K562 (cell line): ENCODE measurements around the gene SEC22A. TPM values are rescaled to one million over a fixed set of nuclear protein-coding genes. Genes with fewer than 3 reads are reported as not detected.
A peak's percentile ranks its signal among the peaks of the same experiment; 100 is the strongest.

ENCODE experiments used
- ATAC-seq: fragments of 200-7000 bp; cut with Tn5 transposase; 3 replicates; pipeline ENCODE4 v1.9.1; 2020; ENCODE audit warnings: moderate library complexity
- BruUV-seq: library from RNA; stranded (reverse); fragments of 400-500 nt; replicated peaks from 2 replicates; lab custom pipeline; 2021; lab: Mats Ljungman, UMichigan
- CTCF ChIA-PET: fragments of 300-600 bp; formaldehyde crosslinking; extraction: SDS; loops from one replicate; lab custom pipeline; 2021; ENCODE audit warnings: low intra/inter-chr PET ratio; lab: Yijun Ruan, JAX
- POLR2A ChIA-PET: fragments of 300-600, 350-650 bp; sonication (Branson Sonifier 250); formaldehyde crosslinking; extraction: SDS; loops from one replicate; lab custom pipeline; 2021; ENCODE audit warnings: antibody characterized with exemption, inconsistent platforms; lab: Yijun Ruan, JAX
- DNase-seq, 4 experiments: peaks; one replicate each; pipeline versions ENCODE4 v3.0.0 to v3.0.0-alpha.2; 2011 to 2018; ENCODE audit warnings: low spot score in 3 of 4, mixed read lengths in 3 of 4; ENCODE audit errors: extremely low read depth in 1 of 4
- FAIRE-seq: peaks from 2 replicates; lab custom pipeline; 2011; peaks lifted over from hg19 to GRCh38; lab: Jason Lieb, UNC
- H2AFZ ChIP-seq: 2 replicates; pipeline ENCODE4 v1.6.0; 2011; ENCODE audit warnings: low read depth, low read length, control low read depth, inconsistent platforms
- H3K27ac ChIP-seq: fragments of 200-600 bp; 3 replicates; pipeline ENCODE4 v1.8.0; 2011; ENCODE audit warnings: low read depth, mild to moderate bottlenecking, control low read depth, inconsistent platforms, low read length, moderate library complexity, mixed read lengths; ENCODE audit errors: extremely low read depth
- H3K27me3 ChIP-seq, 2 experiments: fragments of 300-600 bp in 1 of 2; 2 replicates in 1 of 2; 3 replicates in 1 of 2; pipeline versions ENCODE4 v1.6.0 to v1.8.0; 2011; ENCODE audit warnings: inconsistent platforms in 2 of 2, low read length in 2 of 2, mild to moderate bottlenecking in 1 of 2, mixed read lengths in 1 of 2, moderate library complexity in 1 of 2; ENCODE audit not compliant: control insufficient read depth in 2 of 2, insufficient read depth in 2 of 2
- H3K36me3 ChIP-seq: fragments of 300-600 bp; 3 replicates; pipeline ENCODE4 v1.8.0; 2011; ENCODE audit warnings: mild to moderate bottlenecking, low read length, inconsistent platforms; ENCODE audit not compliant: control insufficient read depth, insufficient read depth
- H3K4me1 ChIP-seq, 2 experiments: fragments of 200-600 bp in 1 of 2; replicated peaks in 1 of 2; 2 replicates in 1 of 2; 3 replicates in 1 of 2; pipeline versions ENCODE4 v1.5.1 to v1.8.0; 2011; ENCODE audit warnings: inconsistent platforms in 2 of 2, low read length in 2 of 2, mild to moderate bottlenecking in 1 of 2, mixed read lengths in 1 of 2, moderate library complexity in 1 of 2; ENCODE audit not compliant: control insufficient read depth in 2 of 2, insufficient read depth in 2 of 2
- H3K4me2 ChIP-seq: 2 replicates; pipeline ENCODE4 v1.6.1; 2011; ENCODE audit warnings: low read length, control low read depth, inconsistent platforms, mixed read lengths; ENCODE audit not compliant: insufficient read depth
- H3K4me3 ChIP-seq: fragments of 200-600 bp; sonication (generic), shearing (Covaris generic); 2 replicates; pipeline ENCODE4 v1.5.1; 2016; ENCODE audit warnings: control low read depth, inconsistent platforms
- H3K79me2 ChIP-seq: fragments of 200-600 bp; 3 replicates; pipeline ENCODE4 v1.8.0; 2011; ENCODE audit warnings: low read length, inconsistent platforms; ENCODE audit not compliant: control insufficient read depth, insufficient read depth
- H3K9ac ChIP-seq, 2 experiments: 2 replicates each; pipeline versions ENCODE4 v1.6.0 to v1.6.1; 2011; ENCODE audit warnings: low read depth in 2 of 2, low read length in 2 of 2, control low read depth in 1 of 2, inconsistent platforms in 1 of 2, mild to moderate bottlenecking in 1 of 2, mixed read lengths in 1 of 2; ENCODE audit not compliant: insufficient read depth in 1 of 2
- H3K9me1 ChIP-seq: one replicate; pipeline ENCODE4 v1.6.0; 2011; ENCODE audit warnings: inconsistent platforms, mild to moderate bottlenecking, low read length, moderate library complexity; ENCODE audit not compliant: control insufficient read depth, insufficient read depth
- H3K9me3 ChIP-seq: replicated peaks from 2 replicates; pipeline ENCODE4 v1.5.1; 2011; ENCODE audit warnings: low read depth, low read length, inconsistent platforms; ENCODE audit not compliant: control insufficient read depth, insufficient read depth
- H4K20me1 ChIP-seq: replicated peaks from 2 replicates; pipeline ENCODE4 v1.6.1; 2011; ENCODE audit warnings: low read length, inconsistent platforms, mixed read lengths; ENCODE audit not compliant: control insufficient read depth, insufficient read depth
- BHLHE40 ChIP-seq: IDR thresholded peaks from 2 replicates; pipeline ENCODE4 v1.6.1; 2011; ENCODE audit warnings: low read length, improper control_type of control experiment
- CBX2 ChIP-seq: fragments of 200-600 bp; sonication (generic); IDR thresholded peaks from one replicate; pipeline ENCODE4 v1.6.1; 2012; ENCODE audit warnings: mild to moderate bottlenecking, low read length, inconsistent platforms; ENCODE audit not compliant: insufficient read depth, poor library complexity, severe bottlenecking
- CTCF ChIP-seq, 3 experiments: IDR thresholded peaks in 2 of 3; conservative IDR thresholded peaks in 1 of 3; 2 replicates each; pipeline ENCODE4 v1.5.1; 2011 to 2012; ENCODE audit warnings: low read length in 3 of 3, mild to moderate bottlenecking in 3 of 3, control low read depth in 2 of 3, improper control_type of control experiment in 1 of 3, inconsistent platforms in 1 of 3, low read depth in 1 of 3, mixed read lengths in 1 of 3, moderate library complexity in 1 of 3; ENCODE audit not compliant: insufficient read depth in 2 of 3
- EZH2 ChIP-seq: IDR thresholded peaks from 2 replicates; pipeline ENCODE4 v1.6.1; 2012; ENCODE audit warnings: low read depth, mild to moderate bottlenecking, inconsistent platforms, low read length, borderline replicate concordance
- FOS ChIP-seq: IDR thresholded peaks from 3 replicates; pipeline ENCODE4 v1.6.1; 2011; ENCODE audit not compliant: insufficient read length; ENCODE audit errors: extremely low read depth
- MTA2 ChIP-seq: fragments of 450-650 bp; IDR thresholded peaks from 2 replicates; pipeline ENCODE4 v1.6.1; 2016; ENCODE audit warnings: low read depth
- NR2C1 ChIP-seq, 2 experiments: fragments of 450-650 bp; IDR thresholded peaks; 2 replicates each; pipeline ENCODE4 v1.6.1; 2017; ENCODE audit warnings: mild to moderate bottlenecking in 2 of 2, antibody characterized with exemption in 1 of 2, inconsistent platforms in 1 of 2, missing compliant biosample characterization in 1 of 2, missing genetic modification characterization in 1 of 2
- PHTF2 ChIP-seq: fragments of 250-450 bp; sonication (Bioruptor Pico); IDR thresholded peaks from 2 replicates; pipeline ENCODE4 v1.5.0; 2021; ENCODE audit warnings: mild to moderate bottlenecking
- PTRF ChIP-seq: fragments of 450-650 bp; IDR thresholded peaks from 2 replicates; pipeline ENCODE4 v1.6.1; 2016; ENCODE audit warnings: mild to moderate bottlenecking, missing genetic modification characterization, missing compliant biosample characterization
- RAD21 ChIP-seq, 2 experiments: fragments of 250-450 bp in 1 of 2; fragments of 450-650 bp in 1 of 2; sonication (Bioruptor Pico) in 1 of 2; formaldehyde crosslinking in 1 of 2; IDR thresholded peaks in 1 of 2; conservative IDR thresholded peaks in 1 of 2; 2 replicates each; pipeline versions ENCODE4 v1.4.0 to v1.8.0; 2020 to 2022; ENCODE audit warnings: mild to moderate bottlenecking in 2 of 2, moderate library complexity in 1 of 2
- RBM25 ChIP-seq: fragments of 200-400 bp; formaldehyde crosslinking; IDR thresholded peaks from 2 replicates; pipeline ENCODE4 v1.6.1; 2018; ENCODE audit warnings: low read length, low read depth, moderate library complexity; ENCODE audit not compliant: severe bottlenecking
- USF2 ChIP-seq: sonication (generic); formaldehyde crosslinking; IDR thresholded peaks from 2 replicates; pipeline ENCODE4 v1.5.0; 2020; ENCODE audit warnings: missing genetic modification reagents
- WGBS: fragments of 100-300 bp; shearing (Covaris generic); methylation state at CpG from one replicate; pipeline ENCODE4 v1.1.6; 2016; ENCODE audit warnings: low coverage, mixed read lengths; ENCODE audit not compliant: insufficient coverage; ENCODE audit errors: missing lambda C conversion rate; 5-methylcytosine and 5-hydroxymethylcytosine counted together
- in situ Hi-C: fragments of 300-500 bp; cut with MboI; formaldehyde crosslinking; loops from 4 replicates; pipeline ENCODE4 v1.15.0; 2018; ENCODE audit warnings: inconsistent platforms, mixed read lengths
- intact Hi-C: fragments of 100-400 bp; cut with micrococcal nuclease; formaldehyde crosslinking; loops from 2 replicates; pipeline ENCODE4 v1.14.2; 2022
- polyA plus RNA-seq, 8 experiments: library from polyadenylated mRNA; depleted of rRNA in 4 of 8; stranded (reverse) in 5 of 8; unstranded in 3 of 8; fragments of >200 nt; fragmentation: Nextera tagmentation in 2 of 8; fragmentation: Illumina TruSeq in 1 of 8; extraction: Ambion mirVana in 2 of 8; extraction: Trizol in 1 of 8; gene quantifications; 2 replicates each; pipeline versions ENCODE4 v1.2.1 to v1.2.3, GENCODE V29; 2011 to 2014; ENCODE audit warnings: inconsistent platforms in 1 of 8, missing spikeins in 1 of 8
- total RNA-seq, 7 experiments: library from RNA; depleted of rRNA in 6 of 7; stranded (reverse); fragments of >200 nt in 6 of 7; fragmentation: Illumina TruSeq in 2 of 7; extraction: Trizol in 2 of 7; gene quantifications; 2 replicates each; pipeline versions ENCODE4 v1.2.1 to v1.2.3, GENCODE V29; 2011 to 2021; ENCODE audit warnings: low replicate concordance in 1 of 7

The SEC22A gene
- total and polyA plus RNA-seq, 9 of the 15 experiments (the other 6 are each of a cell fraction or from before 2014, with no cell fraction given), result 7.9 to 44.5 (median 20.5) TPM

- ATAC-seq (no peak), FAIRE-seq (no peak), DNase-seq (no peak)
- no peaks in the 10 kb centered on the region for H3K79me2 ChIP-seq
- no peaks in the 10 kb centered on the region for H3K36me3 ChIP-seq
- H3K27ac ChIP-seq, result no peak overlapping the region
- H4K20me1 ChIP-seq, result no peaks in the 10 kb centered on the region
- no peaks in the 10 kb centered on the region for H3K9me1 ChIP-seq
- BruUV-seq, result no TSS peak
- no peak overlapping the region for H2AFZ ChIP-seq
- H3K4me2 ChIP-seq, result no peak overlapping the region
- no peak overlapping the region for H3K9ac ChIP-seq
- in situ Hi-C loops (no loop called here), intact Hi-C loops (no loop called here)
- TF ChIP-seq PHTF2 (CRISPR knock-in tag) (no peak), RBM25 (no peak), PTRF (tag) (no peak)
- no peak overlapping the region for H3K4me3 ChIP-seq
- CTCF ChIA-PET, result no interaction called here
- 1% methylated on average over 10 of the region's 13 CpGs for WGBS
- POLR2A ChIA-PET, result interaction anchor here (0.6 kb wide), 1 partner anchor 148 kb away, joined by 5 read pairs; no protein-coding TSS in a partner anchor
- no peaks in the 10 kb centered on the region; a peak in 1 of 5 replicates for H3K4me1 ChIP-seq
- peaks cover 2 to 53% of the 10 kb centered on the region in 2 experiments; a peak in 2 of 5 replicates for H3K27me3 ChIP-seq
- H3K9me3 ChIP-seq, result no peaks in the 10 kb centered on the region
Measured at GRCh38 chr3:123296836-123297626, 95.3 kb downstream of the SEC22A start.

- CTCF ChIA-PET, result no interaction called here
- Histone ChIP-seq H3K4me3 (no peak overlapping the region), H3K36me3 (no peaks in the 10 kb centered on the region), H3K9me3 (no peaks in the 10 kb centered on the region), H3K79me2 (no peaks in the 10 kb centered on the region), H3K4me1 (no peaks in the 10 kb centered on the region; a peak in 1 of 5 replicates), H2AFZ (no peak overlapping the region), H3K4me2 (no peak overlapping the region), H3K9me1 (no peaks in the 10 kb centered on the region), H3K27ac (no peak overlapping the region), H3K27me3 (peaks cover 2 to 53% of the 10 kb centered on the region in 2 experiments; a peak in 2 of 5 replicates), H3K9ac (no peak overlapping the region), H4K20me1 (no peaks in the 10 kb centered on the region)
- no peak for FAIRE-seq
- intact Hi-C loops (no loop called here), in situ Hi-C loops (no loop called here)
- POLR2A ChIA-PET, result interaction anchor here (0.6 kb wide), 1 partner anchor 148 kb away, joined by 5 read pairs; no protein-coding TSS in a partner anchor
- no TSS peak for BruUV-seq
- DNase-seq, result peak in 2 of 4 experiments; percentile 14 to 21
- 0% methylated on average over 6 of the region's 6 CpGs for WGBS
- TF ChIP-seq CBX2, result no peak
- peak; percentile 18 to 39 (median 21); a peak in 3 of 6 replicates for TF ChIP-seq CTCF (IDR thresholded peaks at IDR 0.05 in 2 of 3, conservative IDR thresholded peaks at IDR 0.05 in 1 of 3; ENCODE audit: insufficient read depth in 2 of 3, low read depth in 1 of 3, low read length in 3 of 3)
- TF ChIP-seq RAD21 (CRISPR knock-in tag; conservative IDR thresholded peaks at IDR 0.05 in 1 of 2, IDR thresholded peaks at IDR 0.05 in 1 of 2), result peak in 1 of 2 experiments; percentile 35; a peak in 2 of 4 replicates
- no peak for TF ChIP-seq EZH2
- no peak for TF ChIP-seq FOS
- TF ChIP-seq USF2 (CRISPR knock-in tag), result 0 out of 2 replicates have a peak, but pooled peaks have one; percentile 11
- TF ChIP-seq BHLHE40, result peak; percentile 43
- no peak for TF ChIP-seq MTA2
- no peak for TF ChIP-seq NR2C1 (IDR thresholded peaks at IDR 0.05)
- TF ChIP-seq NR2C1 (tag; IDR thresholded peaks at IDR 0.05), result no peak
- peak; percentile 44; the same call in 2 of the 3 replicates for ATAC-seq
Measured at GRCh38 chr3:123297627-123297899, 95.8 kb downstream of the SEC22A start.
